Neural cell (in vitro differentiated cells): ENCODE data around the gene RNASEH1. TPM values are rescaled to one million over a fixed set of nuclear protein-coding genes. Genes with fewer than 3 reads are reported as not detected.

Source experiments
- H2AFZ ChIP-seq: fragments of 200-600, 300-800 bp; sonication (generic), shearing (Covaris generic); 2 replicates; pipeline ENCODE4 v1.6.0; 2014; ENCODE audit warnings: low read depth, mild to moderate bottlenecking, antibody characterized with exemption, low read length, moderate library complexity
- H3F3A ChIP-seq: fragments of 200-600 bp; shearing (Covaris generic); 2 replicates; pipeline ENCODE4 v1.6.1; 2016; ENCODE audit warnings: mild to moderate bottlenecking, moderate library complexity, mixed read lengths, antibody characterized with exemption, low read length; ENCODE audit not compliant: insufficient read depth, poor library complexity, severe bottlenecking
- H3K27ac ChIP-seq: fragments of 200-600, 300-800 bp; sonication (generic), shearing (Covaris generic); 2 replicates; pipeline ENCODE4 v1.5.1; 2014; ENCODE audit warnings: mild to moderate bottlenecking, low read length, moderate library complexity
- H3K27me3 ChIP-seq: fragments of 300-800, 200-600 bp; sonication (generic), shearing (Covaris generic); 2 replicates; pipeline ENCODE4 v1.6.0; 2014; ENCODE audit warnings: mild to moderate bottlenecking, low read depth, low read length, moderate library complexity; ENCODE audit not compliant: insufficient read depth
- H3K36me3 ChIP-seq: fragments of 300-800, 200-600 bp; sonication (generic), shearing (Covaris generic); 2 replicates; pipeline ENCODE4 v1.5.1; 2014; ENCODE audit warnings: mild to moderate bottlenecking, antibody characterized with exemption, low read length, moderate library complexity; ENCODE audit not compliant: insufficient read depth
- H3K4me2 ChIP-seq: fragments of 300-800, 200-600 bp; sonication (generic), shearing (Covaris generic); 2 replicates; pipeline ENCODE4 v1.6.0; 2014; ENCODE audit warnings: mild to moderate bottlenecking, low read length
- H3K4me3 ChIP-seq: fragments of 300-800, 200-600 bp; sonication (generic), shearing (Covaris generic); 2 replicates; pipeline ENCODE4 v1.5.1; 2014; ENCODE audit warnings: mild to moderate bottlenecking, low read length, moderate library complexity
- H3K79me2 ChIP-seq: fragments of 200-600 bp; shearing (Covaris generic); replicated peaks from 2 replicates; pipeline ENCODE4 v1.6.0; 2014; ENCODE audit warnings: mild to moderate bottlenecking, low read length, moderate library complexity; ENCODE audit not compliant: insufficient read depth
- H3K9ac ChIP-seq: fragments of 300-800, 200-600 bp; sonication (generic), shearing (Covaris generic); 2 replicates; pipeline ENCODE4 v1.6.1; 2016; ENCODE audit warnings: mild to moderate bottlenecking, low read length, mixed read lengths
- H3K9me2 ChIP-seq: fragments of 200-600 bp; shearing (Covaris generic); 2 replicates; pipeline ENCODE4 v1.6.1; 2016; ENCODE audit warnings: mild to moderate bottlenecking, low read length, mixed read lengths; ENCODE audit not compliant: insufficient read depth
- H3K9me3 ChIP-seq: fragments of 200-600, 300-800 bp; sonication (generic), shearing (Covaris generic); 2 replicates; pipeline ENCODE4 v1.6.1; 2016; ENCODE audit warnings: mild to moderate bottlenecking, mixed run types, low read length, moderate library complexity, mixed read lengths
- H4K20me1 ChIP-seq: fragments of 200-600 bp; shearing (Covaris generic); 2 replicates; pipeline ENCODE4 v1.6.1; 2016; ENCODE audit warnings: mild to moderate bottlenecking, mixed run types; ENCODE audit not compliant: insufficient read depth
- EP300 ChIP-seq: fragments of 450-650 bp; conservative IDR thresholded peaks from 2 replicates; pipeline ENCODE4 v1.6.1; 2014; ENCODE audit warnings: antibody characterized with exemption, mild to moderate bottlenecking, moderate library complexity; ENCODE audit not compliant: poor library complexity, severe bottlenecking
- EZH2 ChIP-seq: fragments of 200-600, 300-800 bp; shearing (Covaris generic), sonication (generic); IDR thresholded peaks from 2 replicates; pipeline ENCODE4 v1.6.1; 2014; ENCODE audit warnings: antibody characterized with exemption, low read length, borderline replicate concordance, mild to moderate bottlenecking; ENCODE audit not compliant: insufficient read depth, poor library complexity, severe bottlenecking
- MXI1 ChIP-seq: fragments of 450-650 bp; conservative IDR thresholded peaks from 2 replicates; pipeline ENCODE4 v1.6.1; 2014; ENCODE audit warnings: antibody characterized with exemption, mild to moderate bottlenecking; ENCODE audit not compliant: poor library complexity, severe bottlenecking
- POLR2AphosphoS5 ChIP-seq: IDR thresholded peaks from 2 replicates; pipeline ENCODE4 v1.6.1; 2012
- RAD21 ChIP-seq: fragments of 450-650 bp; conservative IDR thresholded peaks from 2 replicates; pipeline ENCODE4 v1.6.1; 2014; ENCODE audit warnings: antibody characterized with exemption, mild to moderate bottlenecking, moderate library complexity
- SMC3 ChIP-seq: fragments of 450-650 bp; conservative IDR thresholded peaks from 2 replicates; pipeline ENCODE4 v1.6.1; 2014; ENCODE audit warnings: antibody characterized with exemption, mild to moderate bottlenecking, moderate library complexity; ENCODE audit not compliant: poor library complexity
- TAF1 ChIP-seq: IDR thresholded peaks from 2 replicates; pipeline ENCODE4 v1.6.1; 2012; ENCODE audit warnings: low read depth
- polyA plus RNA-seq: library from polyadenylated mRNA; depleted of rRNA; stranded (reverse); fragments of >200 nt; gene quantifications from 2 replicates; pipeline ENCODE4 v1.2.3, GENCODE V29; 2014
- TF ChIP-seq, protein P1 (sequence below): fragments of 450-650 bp; IDR thresholded peaks from 2 replicates; pipeline ENCODE4 v1.5.1; 2014; ENCODE audit warnings: antibody characterized with exemption, mild to moderate bottlenecking, moderate library complexity; ENCODE audit not compliant: poor library complexity, severe bottlenecking
- TF ChIP-seq, protein P2 (sequence below): IDR thresholded peaks from 2 replicates; pipeline ENCODE4 v1.6.1; 2012; ENCODE audit warnings: borderline replicate concordance

RNASEH1 gene
- polyA plus RNA-seq, 1 donor from 2014 or later, result 23.4 TPM

DNA sequence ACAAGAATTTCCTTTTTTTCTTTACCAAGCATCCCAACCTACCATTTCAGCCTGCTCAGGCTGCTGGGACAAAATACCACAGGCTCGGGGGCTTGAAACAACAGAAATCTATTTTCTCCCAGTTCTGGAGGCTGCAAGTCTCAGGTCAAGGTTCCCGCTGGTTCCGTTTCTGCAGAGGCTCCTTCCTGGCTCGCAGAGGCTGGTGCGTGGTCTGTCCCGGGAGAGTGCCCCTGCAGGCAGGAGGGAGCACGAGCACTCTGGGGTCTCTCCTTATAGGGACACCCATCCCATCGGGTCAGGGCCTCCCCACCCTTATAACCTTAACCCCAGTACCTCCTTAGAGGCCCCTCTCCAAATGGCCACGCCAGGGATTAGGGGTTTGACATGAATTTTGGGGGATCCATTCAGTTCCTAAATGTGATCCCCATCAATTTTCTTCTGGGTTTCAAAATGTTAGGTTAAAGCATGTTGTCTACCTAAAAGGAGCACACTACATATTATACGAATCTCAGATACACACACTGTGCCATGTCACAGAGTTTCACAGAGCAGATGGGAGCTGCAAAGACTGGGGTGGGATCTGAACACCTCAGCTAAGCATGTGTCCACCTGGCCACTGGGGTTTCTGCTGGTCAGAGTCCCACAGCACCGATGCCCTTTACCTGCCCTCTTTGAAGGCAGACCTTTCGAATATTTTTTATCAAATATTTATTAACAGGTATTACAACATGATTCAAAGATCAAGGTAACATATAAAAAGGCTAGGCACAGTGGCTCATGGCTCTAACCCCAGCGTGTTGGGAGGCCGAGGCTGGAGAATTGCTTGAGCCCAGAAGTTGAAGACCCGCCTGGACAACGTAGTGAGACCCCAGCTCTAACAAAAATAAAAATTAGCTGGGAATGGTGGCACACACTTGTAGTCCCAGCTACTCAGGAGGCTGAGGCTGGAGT, 21.2 kb downstream of the RNASEH1 start:
- TF ChIP-seq, protein P1, sequence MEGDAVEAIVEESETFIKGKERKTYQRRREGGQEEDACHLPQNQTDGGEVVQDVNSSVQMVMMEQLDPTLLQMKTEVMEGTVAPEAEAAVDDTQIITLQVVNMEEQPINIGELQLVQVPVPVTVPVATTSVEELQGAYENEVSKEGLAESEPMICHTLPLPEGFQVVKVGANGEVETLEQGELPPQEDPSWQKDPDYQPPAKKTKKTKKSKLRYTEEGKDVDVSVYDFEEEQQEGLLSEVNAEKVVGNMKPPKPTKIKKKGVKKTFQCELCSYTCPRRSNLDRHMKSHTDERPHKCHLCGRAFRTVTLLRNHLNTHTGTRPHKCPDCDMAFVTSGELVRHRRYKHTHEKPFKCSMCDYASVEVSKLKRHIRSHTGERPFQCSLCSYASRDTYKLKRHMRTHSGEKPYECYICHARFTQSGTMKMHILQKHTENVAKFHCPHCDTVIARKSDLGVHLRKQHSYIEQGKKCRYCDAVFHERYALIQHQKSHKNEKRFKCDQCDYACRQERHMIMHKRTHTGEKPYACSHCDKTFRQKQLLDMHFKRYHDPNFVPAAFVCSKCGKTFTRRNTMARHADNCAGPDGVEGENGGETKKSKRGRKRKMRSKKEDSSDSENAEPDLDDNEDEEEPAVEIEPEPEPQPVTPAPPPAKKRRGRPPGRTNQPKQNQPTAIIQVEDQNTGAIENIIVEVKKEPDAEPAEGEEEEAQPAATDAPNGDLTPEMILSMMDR, result no peak
- TF ChIP-seq EP300, result no peak
- TF ChIP-seq MXI1, result no peak
- no peak for TF ChIP-seq EZH2
- TF ChIP-seq RAD21, result no peak
- no peak for TF ChIP-seq POLR2AphosphoS5
- TF ChIP-seq, protein P2, sequence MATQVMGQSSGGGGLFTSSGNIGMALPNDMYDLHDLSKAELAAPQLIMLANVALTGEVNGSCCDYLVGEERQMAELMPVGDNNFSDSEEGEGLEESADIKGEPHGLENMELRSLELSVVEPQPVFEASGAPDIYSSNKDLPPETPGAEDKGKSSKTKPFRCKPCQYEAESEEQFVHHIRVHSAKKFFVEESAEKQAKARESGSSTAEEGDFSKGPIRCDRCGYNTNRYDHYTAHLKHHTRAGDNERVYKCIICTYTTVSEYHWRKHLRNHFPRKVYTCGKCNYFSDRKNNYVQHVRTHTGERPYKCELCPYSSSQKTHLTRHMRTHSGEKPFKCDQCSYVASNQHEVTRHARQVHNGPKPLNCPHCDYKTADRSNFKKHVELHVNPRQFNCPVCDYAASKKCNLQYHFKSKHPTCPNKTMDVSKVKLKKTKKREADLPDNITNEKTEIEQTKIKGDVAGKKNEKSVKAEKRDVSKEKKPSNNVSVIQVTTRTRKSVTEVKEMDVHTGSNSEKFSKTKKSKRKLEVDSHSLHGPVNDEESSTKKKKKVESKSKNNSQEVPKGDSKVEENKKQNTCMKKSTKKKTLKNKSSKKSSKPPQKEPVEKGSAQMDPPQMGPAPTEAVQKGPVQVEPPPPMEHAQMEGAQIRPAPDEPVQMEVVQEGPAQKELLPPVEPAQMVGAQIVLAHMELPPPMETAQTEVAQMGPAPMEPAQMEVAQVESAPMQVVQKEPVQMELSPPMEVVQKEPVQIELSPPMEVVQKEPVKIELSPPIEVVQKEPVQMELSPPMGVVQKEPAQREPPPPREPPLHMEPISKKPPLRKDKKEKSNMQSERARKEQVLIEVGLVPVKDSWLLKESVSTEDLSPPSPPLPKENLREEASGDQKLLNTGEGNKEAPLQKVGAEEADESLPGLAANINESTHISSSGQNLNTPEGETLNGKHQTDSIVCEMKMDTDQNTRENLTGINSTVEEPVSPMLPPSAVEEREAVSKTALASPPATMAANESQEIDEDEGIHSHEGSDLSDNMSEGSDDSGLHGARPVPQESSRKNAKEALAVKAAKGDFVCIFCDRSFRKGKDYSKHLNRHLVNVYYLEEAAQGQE, result no peak
- no peak for TF ChIP-seq TAF1
- TF ChIP-seq SMC3, result no peak
- H3K4me2 ChIP-seq, result no peak overlapping the region
- H3K27ac ChIP-seq, result no peak overlapping the region
- no peak overlapping the region for H3K9ac ChIP-seq
- no peaks in the 10 kb centered on the region for H4K20me1 ChIP-seq
- no peak overlapping the region for H2AFZ ChIP-seq
- H3K27me3 ChIP-seq, result no peaks in the 10 kb centered on the region
- H3K4me3 ChIP-seq, result no peak overlapping the region
- H3F3A ChIP-seq, result no peaks in the 10 kb centered on the region
- H3K9me2 ChIP-seq, result no peaks in the 10 kb centered on the region
- H3K36me3 ChIP-seq, result no peaks in the 10 kb centered on the region
- no peaks in the 10 kb centered on the region for H3K9me3 ChIP-seq
- H3K79me2 ChIP-seq, result no peaks in the 10 kb centered on the region

DNA sequence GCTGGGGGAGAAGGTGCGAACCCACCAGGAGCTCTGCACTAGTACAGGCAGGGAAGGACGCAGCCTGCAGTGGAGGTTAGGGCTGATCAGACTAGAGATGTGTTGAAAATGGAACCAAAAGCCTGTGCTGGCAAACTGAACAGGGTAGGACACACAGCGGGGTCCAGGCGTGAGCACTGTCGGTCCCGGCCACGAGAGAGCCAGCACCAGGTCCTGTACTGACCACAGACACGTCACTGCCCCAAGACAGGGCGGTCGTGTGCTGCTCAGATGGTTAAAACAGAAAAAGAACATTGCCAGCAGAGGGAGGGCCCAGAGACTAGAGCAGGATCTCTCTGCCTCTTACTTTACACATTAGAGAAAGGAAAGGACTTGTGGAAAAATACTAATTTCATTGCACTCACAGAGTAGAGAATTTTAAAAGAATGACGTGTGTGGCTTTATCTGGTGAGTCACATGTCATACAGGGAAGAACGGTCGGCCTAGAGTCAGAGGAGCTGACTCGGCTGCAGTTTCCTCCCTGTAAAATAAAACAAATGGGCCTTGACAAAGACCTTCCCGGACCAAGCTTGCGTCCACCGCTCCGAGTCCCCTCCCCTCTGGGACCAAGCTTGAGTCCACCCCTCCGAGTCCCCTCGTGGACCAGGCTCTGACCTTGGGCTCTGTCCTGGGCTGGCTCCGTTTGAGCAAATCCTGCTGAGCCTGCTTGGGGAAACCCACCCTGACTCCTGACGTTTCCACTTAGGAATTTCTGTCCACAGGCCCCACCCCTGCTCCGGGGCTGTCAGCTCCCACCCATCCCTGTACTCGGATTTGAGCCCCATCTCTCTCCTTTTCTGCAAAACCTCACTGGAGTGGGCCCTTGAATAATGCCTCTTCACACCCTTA, 22.1 kb downstream of the RNASEH1 start:
- no peaks in the 10 kb centered on the region for H3K36me3 ChIP-seq
- H3K27ac ChIP-seq, result no peak overlapping the region
- H4K20me1 ChIP-seq, result no peaks in the 10 kb centered on the region
- no peaks in the 10 kb centered on the region for H3K79me2 ChIP-seq
- no peaks in the 10 kb centered on the region for H3K9me3 ChIP-seq
- no peaks in the 10 kb centered on the region for H3F3A ChIP-seq
- H3K9me2 ChIP-seq, result no peaks in the 10 kb centered on the region
- H3K4me3 ChIP-seq, result no peak overlapping the region
- no peak overlapping the region for H3K9ac ChIP-seq
- TF ChIP-seq EZH2 (no peak), POLR2AphosphoS5 (no peak), EP300 (no peak), SMC3 (no peak), TAF1 (no peak), RAD21 (no peak), MXI1 (no peak)
- TF ChIP-seq, protein P1, result no peak
- TF ChIP-seq, protein P2, result no peak
- H3K4me2 ChIP-seq, result no peak overlapping the region
- no peaks in the 10 kb centered on the region for H3K27me3 ChIP-seq
- no peak overlapping the region for H2AFZ ChIP-seq
